Esophagus squamous epithelium (tissue), 4 donors: ENCODE measurements around the gene MYT1.

Experiments
- CTCF ChIP-seq, 6 experiments: fragments of 450-650 bp in 4 of 6; fragments of 200-600 bp in 2 of 6; sonication (generic) in 2 of 6; IDR thresholded peaks; one replicate each; pipeline ENCODE4 v1.5.1; 2016 to 2019; ENCODE audit warnings: antibody characterized with exemption in 6 of 6, mild to moderate bottlenecking in 4 of 6, moderate library complexity in 4 of 6
- POLR2A ChIP-seq, 4 donors: fragments of 450-650 bp; IDR thresholded peaks; one replicate each; pipeline ENCODE4 v1.6.1; 2017; ENCODE audit warnings: antibody characterized with exemption in 4 of 4, mild to moderate bottlenecking in 4 of 4, moderate library complexity in 3 of 4

GRCh38 chr20:64247307-64247618, 83.0 kb downstream of the MYT1 start:
- TF ChIP-seq CTCF (IDR thresholded peaks at IDR 0.05) = no peak
- no peak for TF ChIP-seq POLR2A (IDR thresholded peaks at IDR 0.05)
